K562 (cell line): Measurements from ENCODE around the gene SELENOW. TPM values are rescaled to one million over a fixed set of nuclear protein-coding genes. Genes with fewer than 3 reads are reported as not detected.
A peak's percentile ranks its signal among the peaks of the same experiment; 100 is the strongest.

ENCODE experiments used
- ARHGAP35 ChIP-seq: fragments of 450-650 bp; IDR thresholded peaks from 2 replicates; pipeline ENCODE4 v1.6.1; 2018; ENCODE audit not compliant: partially characterized antibody
- BRD9 ChIP-seq: fragments of 450-650 bp; IDR thresholded peaks from 2 replicates; pipeline ENCODE4 v1.6.1; 2018; ENCODE audit warnings: low read depth; ENCODE audit not compliant: partially characterized antibody
- CBX5 ChIP-seq: IDR thresholded peaks from 2 replicates; pipeline ENCODE4 v1.6.1; 2014; ENCODE audit warnings: low read depth, borderline replicate concordance
- CEBPB ChIP-seq: fragments of 450-650 bp; IDR thresholded peaks from 2 replicates; pipeline ENCODE4 v1.6.1; 2016; ENCODE audit warnings: missing genetic modification characterization, missing compliant biosample characterization
- CHAMP1 ChIP-seq: fragments of 450-650 bp; IDR thresholded peaks from 2 replicates; pipeline ENCODE4 v1.6.1; 2016; ENCODE audit warnings: mild to moderate bottlenecking
- FOS ChIP-seq: IDR thresholded peaks from 3 replicates; pipeline ENCODE4 v1.6.1; 2011; ENCODE audit not compliant: insufficient read length; ENCODE audit errors: extremely low read depth
- HCFC1 ChIP-seq: IDR thresholded peaks from 2 replicates; pipeline ENCODE4 v1.6.1; 2012; ENCODE audit warnings: low read depth, low read length, improper control_type of control experiment
- HDAC3 ChIP-seq: fragments of 450-650 bp; IDR thresholded peaks from 2 replicates; pipeline ENCODE4 v1.6.1; 2018; ENCODE audit warnings: borderline replicate concordance, mild to moderate bottlenecking, moderate library complexity; ENCODE audit not compliant: partially characterized antibody
- HMBOX1 ChIP-seq: sonication (generic); IDR thresholded peaks from 2 replicates; pipeline ENCODE4 v1.6.1; 2016
- LEF1 ChIP-seq: fragments of 450-650 bp; IDR thresholded peaks from 2 replicates; pipeline ENCODE4 v1.6.1; 2016; ENCODE audit warnings: mild to moderate bottlenecking
- NEUROD1 ChIP-seq: fragments of 150-350 bp; IDR thresholded peaks from 2 replicates; pipeline ENCODE4 v1.6.1; 2014; ENCODE audit warnings: borderline replicate concordance, low read length, low read depth; ENCODE audit not compliant: partially characterized antibody
- NFIX ChIP-seq: fragments of 250-450 bp; sonication (Bioruptor Pico); IDR thresholded peaks from 2 replicates; pipeline ENCODE4 v1.4.0; 2020; ENCODE audit warnings: low read depth, mild to moderate bottlenecking, moderate library complexity
- PPARD ChIP-seq: fragments of 250-450 bp; sonication (Bioruptor Pico); IDR thresholded peaks from 2 replicates; pipeline ENCODE4 v1.8.0; 2022; ENCODE audit warnings: inconsistent platforms, mild to moderate bottlenecking, moderate library complexity
- SP2 ChIP-seq: IDR thresholded peaks from 2 replicates; pipeline ENCODE4 v1.6.1; 2011; ENCODE audit warnings: mild to moderate bottlenecking, low read depth, low read length, moderate library complexity; ENCODE audit not compliant: poor library complexity, severe bottlenecking; ENCODE audit errors: extremely low read depth
- ZBTB1 ChIP-seq: sonication (generic); formaldehyde crosslinking; IDR thresholded peaks from 2 replicates; pipeline ENCODE4 v1.8.1; 2023; ENCODE audit warnings: missing genetic modification reagents, low read depth, mild to moderate bottlenecking, borderline replicate concordance
- ZC3H8 ChIP-seq: fragments of 450-650 bp; IDR thresholded peaks from 2 replicates; pipeline ENCODE4 v1.6.1; 2017
- ZFP36 ChIP-seq: fragments of 150-350 bp; IDR thresholded peaks from 2 replicates; pipeline ENCODE4 v1.6.1; 2018; ENCODE audit warnings: low read length, low read depth; ENCODE audit not compliant: partially characterized antibody
- ZNF280A ChIP-seq: fragments of 450-650 bp; IDR thresholded peaks from 2 replicates; pipeline ENCODE4 v1.6.1; 2018; ENCODE audit warnings: mild to moderate bottlenecking, low read depth; ENCODE audit not compliant: partially characterized antibody
- ZNF324 ChIP-seq: fragments of 250-450 bp; sonication (Bioruptor Pico); IDR thresholded peaks from 2 replicates; pipeline ENCODE4 v1.4.0; 2020; ENCODE audit warnings: mild to moderate bottlenecking
- ZNF512 ChIP-seq: IDR thresholded peaks from 2 replicates; pipeline ENCODE4 v1.6.1; 2016; ENCODE audit warnings: missing genetic modification characterization, missing compliant biosample characterization
- polyA plus RNA-seq, 8 experiments: library from polyadenylated mRNA; depleted of rRNA in 4 of 8; stranded (reverse) in 5 of 8; unstranded in 3 of 8; fragments of >200 nt; fragmentation: Nextera tagmentation in 2 of 8; fragmentation: Illumina TruSeq in 1 of 8; extraction: Ambion mirVana in 2 of 8; extraction: Trizol in 1 of 8; gene quantifications; 2 replicates each; pipeline versions ENCODE4 v1.2.1 to v1.2.3, GENCODE V29; 2011 to 2014; ENCODE audit warnings: inconsistent platforms in 1 of 8, missing spikeins in 1 of 8
- total RNA-seq, 7 experiments: library from RNA; depleted of rRNA in 6 of 7; stranded (reverse); fragments of >200 nt in 6 of 7; fragmentation: Illumina TruSeq in 2 of 7; extraction: Trizol in 2 of 7; gene quantifications; 2 replicates each; pipeline versions ENCODE4 v1.2.1 to v1.2.3, GENCODE V29; 2011 to 2021; ENCODE audit warnings: low replicate concordance in 1 of 7

Gene SELENOW
- total and polyA plus RNA-seq, 9 of the 15 experiments (the other 6 are each of a cell fraction or from before 2014, with no cell fraction given), result 91.9 to 279 (median 156) TPM

- TF ChIP-seq ZNF512 (tag), result no peak
- TF ChIP-seq ZNF324 (CRISPR knock-in tag), result no peak
- no peak for TF ChIP-seq LEF1
- TF ChIP-seq NFIX (CRISPR knock-in tag), result no peak
- no peak for TF ChIP-seq ZC3H8
- TF ChIP-seq ZNF280A, result no peak
- TF ChIP-seq ARHGAP35, result no peak
- TF ChIP-seq ZBTB1, result no peak
- peak; percentile 27 for TF ChIP-seq SP2
- TF ChIP-seq CHAMP1, result no peak; the same call in 1 of the 2 replicates
- no peak for TF ChIP-seq HMBOX1
- TF ChIP-seq ZFP36, result no peak
- no peak for TF ChIP-seq CBX5
- no peak for TF ChIP-seq NEUROD1
- TF ChIP-seq FOS, result no peak
- TF ChIP-seq BRD9, result no peak
- peak; percentile 94 for TF ChIP-seq HCFC1
- TF ChIP-seq PPARD (CRISPR knock-in tag), result no peak
- no peak for TF ChIP-seq CEBPB (tag)
- TF ChIP-seq HDAC3, result no peak
These were observed 33.2 kb upstream of the SELENOW start, which contains the start of gene NOP53 (continued) for GRCh38 chr19:47745010-47745901.
